ENCODE results near the gene IL27RA.

IL27RA gene

DNA sequence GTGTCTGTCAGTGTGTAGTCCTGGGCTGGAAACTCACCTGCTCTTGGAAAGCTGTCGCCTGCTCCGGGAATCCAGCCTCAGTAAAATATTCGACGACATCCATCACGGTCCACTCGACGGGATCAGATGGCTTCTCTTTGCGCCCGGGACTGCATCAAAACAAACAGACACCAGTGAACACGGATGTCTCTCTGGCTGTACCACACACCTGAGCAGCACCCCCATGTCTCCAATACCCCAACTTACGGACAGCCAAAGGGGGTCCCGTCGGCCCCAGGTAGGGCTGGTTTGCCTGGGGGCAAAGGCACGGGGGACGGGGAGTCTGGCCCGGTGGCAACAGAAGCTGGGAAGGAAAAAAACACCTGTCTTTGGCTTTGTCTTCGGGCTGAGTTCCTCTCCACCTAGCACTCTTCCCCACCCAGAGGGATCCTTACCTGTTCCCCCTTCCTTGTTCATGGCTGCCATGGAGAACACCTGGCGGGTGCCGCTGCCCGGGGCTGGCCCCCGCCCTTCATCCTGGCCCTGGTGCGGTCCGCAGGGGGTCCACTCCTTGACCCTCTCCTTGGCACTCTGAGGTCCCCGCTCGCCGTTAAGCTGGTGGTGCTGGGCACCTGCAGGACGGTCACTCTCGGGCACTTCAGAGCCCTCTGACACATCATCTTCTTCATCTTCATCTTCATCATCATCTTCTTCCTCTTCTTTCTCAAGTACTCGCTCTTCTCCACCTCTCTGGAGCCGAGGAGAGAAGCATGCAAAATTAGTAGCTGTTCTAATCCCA lies 57.3 kb downstream of the IL27RA start:
- FAIRE-seq = no peak
- no peak for DNase-seq (ENCODE audit: insufficient read length, low spot score)
- TF ChIP-seq POLR2A (IDR thresholded peaks at IDR 0.05; ENCODE audit: low read depth, low read length) = no peak

DNA sequence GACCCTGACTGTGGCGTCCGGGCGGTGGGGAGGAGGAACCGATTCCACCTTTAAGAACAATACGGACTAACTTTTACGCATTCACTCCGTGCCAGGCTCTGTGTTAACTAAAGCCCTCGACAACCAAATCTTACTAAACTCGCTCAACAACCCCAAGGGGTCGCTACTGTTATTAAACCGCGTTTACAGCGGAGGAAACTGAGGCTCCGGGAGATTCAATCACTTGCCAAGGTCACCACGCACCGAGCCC lies 57.8 kb downstream of the IL27RA start:
- no peak for FAIRE-seq
- DNase-seq (ENCODE audit: insufficient read length, low spot score) = no peak
- TF ChIP-seq POLR2A (IDR thresholded peaks at IDR 0.05; ENCODE audit: low read depth, low read length) = no peak

DNA sequence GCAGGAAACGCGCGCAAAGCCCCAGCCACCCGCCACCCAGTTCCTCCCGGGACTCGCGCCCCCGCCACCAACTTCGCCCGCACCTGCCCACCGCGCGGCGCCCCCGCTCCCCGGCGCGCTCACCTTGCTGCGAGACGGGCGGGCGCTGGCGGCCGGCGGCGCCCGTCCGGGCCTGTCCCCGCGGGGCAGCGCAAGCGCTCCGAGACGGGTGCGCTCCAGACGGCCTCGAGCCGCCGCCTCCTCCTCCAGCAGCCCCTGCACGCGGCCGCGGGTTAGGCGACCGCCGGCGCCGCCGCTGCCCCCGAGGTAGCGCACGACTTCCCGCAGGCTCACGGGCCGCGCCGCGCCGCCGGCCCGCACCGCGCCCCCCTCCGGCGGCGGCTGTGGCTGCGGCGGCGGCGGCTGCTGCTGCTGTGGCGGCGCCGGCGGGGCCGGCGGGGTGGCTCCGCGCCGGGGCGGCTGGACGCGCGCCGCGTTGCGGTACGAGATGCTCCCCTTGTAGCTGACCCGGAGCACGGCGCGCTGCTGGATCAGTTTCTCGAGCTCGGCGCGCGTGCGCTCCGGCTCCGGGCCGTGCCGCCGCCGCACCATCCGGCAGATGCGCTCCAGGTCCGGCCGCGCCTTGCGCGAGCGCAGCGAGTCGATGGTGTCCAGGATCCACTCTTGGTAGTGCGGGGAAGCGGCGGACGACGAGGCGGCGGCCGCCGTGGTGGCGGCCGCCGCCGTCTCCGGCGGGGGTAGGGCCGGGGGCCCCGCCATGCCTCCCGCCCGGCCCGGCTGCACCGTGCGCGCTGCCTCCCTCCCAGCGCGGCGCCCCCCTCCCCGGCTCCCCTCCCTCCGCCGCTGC lies 58.3 kb downstream of the IL27RA start:
- DNase-seq (ENCODE audit: insufficient read length, low spot score) (no peak), FAIRE-seq (no peak)
- peak; percentile 24; the same call in 1 of the 2 replicates for TF ChIP-seq POLR2A (IDR thresholded peaks at IDR 0.05; ENCODE audit: low read depth, low read length)

DNA sequence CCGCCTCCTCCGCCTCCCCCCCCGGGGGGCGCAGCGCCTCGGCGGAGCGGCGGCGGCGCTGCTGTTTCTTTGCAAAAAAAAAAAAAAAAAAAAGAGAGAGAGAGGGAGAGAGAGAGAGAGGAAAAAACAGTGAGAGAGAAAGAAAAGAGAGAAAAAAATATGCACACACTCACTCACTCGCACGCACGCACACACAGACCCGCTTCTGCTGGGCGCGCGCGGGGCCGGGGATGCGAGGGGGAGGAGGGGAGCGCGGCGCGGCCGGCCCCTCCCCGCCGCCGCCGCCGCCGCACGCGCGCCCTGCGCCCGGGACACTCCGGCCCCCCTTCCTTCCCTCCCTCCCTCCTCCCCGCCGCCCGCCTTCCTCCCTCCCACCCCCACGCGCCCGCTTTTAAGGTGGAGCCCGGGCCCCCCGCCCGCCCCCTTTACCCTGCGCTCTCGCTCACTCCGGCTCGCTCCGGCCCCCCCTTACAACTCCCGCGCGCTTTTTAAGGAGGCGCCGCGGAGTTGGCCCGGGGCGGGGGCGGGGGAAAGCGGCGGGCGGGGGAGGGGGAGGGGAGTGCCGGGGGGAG lies 59.0 kb downstream of the IL27RA start, which contains the start of gene SAMD1:
TSS of gene SAMD1 (minus strand) at position 243 of the 572 bp plus-strand sequence.
- FAIRE-seq (no peak), DNase-seq (ENCODE audit: insufficient read length, low spot score) (peak; percentile 76)
- TF ChIP-seq POLR2A (IDR thresholded peaks at IDR 0.05; ENCODE audit: low read depth, low read length) = no peak

DNA sequence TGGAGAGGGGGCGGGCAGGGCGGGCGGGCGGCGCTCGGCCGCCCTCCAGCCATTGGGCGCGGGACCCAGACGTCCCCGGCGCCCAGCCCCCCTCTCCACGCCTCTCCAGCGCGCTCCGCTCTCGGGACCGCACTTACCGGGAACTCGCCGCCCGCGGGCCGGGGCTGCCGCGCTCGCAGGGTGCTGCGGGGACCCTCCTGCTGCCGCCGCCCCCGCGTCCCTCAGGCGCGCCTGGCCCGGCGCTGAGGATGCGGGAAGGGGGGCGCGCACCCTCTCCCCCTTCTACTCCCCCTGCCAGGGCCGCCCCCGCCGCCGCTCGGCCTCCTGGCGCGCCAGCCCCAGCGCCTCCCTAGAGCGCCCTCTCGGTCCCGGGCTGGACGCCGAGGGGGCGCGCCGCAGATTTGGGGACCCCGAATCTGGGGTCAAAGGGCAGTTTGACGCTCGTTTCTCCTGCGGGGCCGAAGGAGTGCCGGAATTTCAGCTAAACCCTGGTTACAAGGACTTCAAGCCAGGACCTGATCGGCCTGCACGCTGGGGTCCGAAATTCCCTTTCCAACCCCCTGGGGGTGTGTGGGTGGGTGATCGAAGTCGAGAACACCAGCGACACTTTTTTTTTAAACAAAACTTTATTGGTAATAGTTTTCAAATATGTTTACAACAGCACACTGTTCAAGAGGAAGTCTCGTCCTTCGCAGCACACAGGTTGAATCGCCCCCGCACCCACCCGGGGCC lies 59.7 kb downstream of the IL27RA start:
- FAIRE-seq (no peak), DNase-seq (ENCODE audit: insufficient read length, low spot score) (peak; percentile 71)
- TF ChIP-seq POLR2A (IDR thresholded peaks at IDR 0.05; ENCODE audit: low read depth, low read length) = peak; percentile 77

DNA sequence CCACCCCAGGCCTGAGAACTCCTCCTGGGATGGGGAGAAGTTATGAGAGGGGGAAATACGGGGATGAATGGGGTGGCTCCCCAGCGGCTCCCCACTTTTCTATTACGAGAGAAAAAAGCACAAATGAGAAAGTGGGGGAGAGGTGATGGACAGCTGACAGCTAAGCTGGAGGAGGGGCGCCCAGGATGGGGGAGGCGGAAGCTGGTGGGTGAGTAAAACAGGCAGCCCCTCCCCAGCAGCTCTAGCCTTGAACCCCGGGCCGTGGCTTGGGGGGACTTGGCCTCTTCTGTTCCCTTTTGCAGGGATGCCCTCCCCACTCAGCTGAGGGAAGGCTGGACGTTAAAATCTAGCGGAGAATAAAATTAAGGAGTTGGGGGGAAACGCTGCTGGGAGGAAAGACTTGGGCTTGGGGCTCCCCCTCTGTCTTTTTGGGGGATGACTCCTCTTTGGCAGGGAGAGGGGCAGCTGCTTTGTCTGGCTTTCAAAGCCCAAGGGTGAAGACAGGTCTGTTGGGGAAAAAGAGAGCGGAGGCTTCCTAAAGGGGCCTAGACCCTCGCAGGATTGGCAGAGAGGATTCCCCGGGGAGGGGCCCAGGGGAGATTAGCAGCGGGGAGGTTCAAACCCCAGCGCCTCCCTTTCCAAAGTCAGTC lies 60.4 kb downstream of the IL27RA start:
- FAIRE-seq (no peak), DNase-seq (ENCODE audit: insufficient read length, low spot score) (no peak)
- no peak for TF ChIP-seq POLR2A (IDR thresholded peaks at IDR 0.05; ENCODE audit: low read depth, low read length)

DNA sequence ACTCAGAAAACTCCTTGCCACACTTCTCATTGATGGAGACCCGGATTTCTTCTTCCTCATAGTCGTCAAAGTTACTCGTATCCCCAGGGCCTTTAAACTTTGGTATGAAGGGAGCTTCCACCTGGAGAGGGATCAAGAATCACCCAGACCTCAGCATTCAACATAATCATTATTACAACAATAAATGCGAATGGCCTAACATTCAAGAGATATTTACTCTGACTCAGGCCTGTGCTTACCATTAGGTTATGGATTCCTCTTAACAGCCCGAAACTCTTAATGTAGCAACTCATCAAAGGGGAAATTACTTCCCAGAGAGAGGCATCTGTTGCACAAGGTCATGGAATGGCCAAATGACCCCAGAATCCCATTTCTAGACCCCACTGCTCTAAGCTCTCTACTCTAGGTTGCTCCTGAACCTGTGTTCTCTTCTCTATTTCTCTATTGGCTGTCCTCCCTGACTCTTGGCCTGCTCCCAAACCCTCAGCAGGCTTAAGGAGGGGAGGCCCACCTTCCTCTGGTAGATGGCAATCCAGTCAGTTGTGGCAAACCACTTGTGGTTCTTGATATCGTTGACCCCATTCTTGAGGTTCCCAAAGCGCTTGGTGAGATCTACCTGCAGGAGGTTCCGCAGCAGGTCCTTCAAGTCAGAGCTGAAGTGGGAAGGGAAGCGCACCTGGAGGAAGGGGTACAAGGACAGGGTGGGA lies 61.7 kb downstream of the IL27RA start:
- TF ChIP-seq POLR2A (IDR thresholded peaks at IDR 0.05; ENCODE audit: low read depth, low read length) = no peak
- DNase-seq (ENCODE audit: insufficient read length, low spot score) (no peak), FAIRE-seq (no peak)

DNA sequence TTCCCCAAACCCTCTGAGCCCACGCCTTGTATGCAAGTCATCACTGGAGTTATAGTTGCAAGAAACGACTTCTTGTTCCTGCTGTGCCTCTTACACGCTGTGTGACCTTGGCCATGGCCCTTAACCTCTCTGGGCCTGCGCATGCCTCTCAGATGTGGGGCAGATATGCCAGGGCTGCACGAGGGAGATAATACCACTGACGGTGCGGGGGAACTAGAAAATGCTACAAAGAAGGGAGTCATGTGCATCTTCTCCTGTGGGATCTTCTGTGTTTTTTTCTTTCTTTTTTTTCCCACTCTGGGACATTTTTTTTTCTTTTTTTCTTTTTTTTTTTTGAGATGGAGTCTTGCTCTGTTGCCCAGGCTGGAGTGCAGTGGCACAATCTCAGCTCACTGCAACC lies 63.3 kb downstream of the IL27RA start:
- no peak for TF ChIP-seq POLR2A (IDR thresholded peaks at IDR 0.05; ENCODE audit: low read depth, low read length)
- FAIRE-seq (no peak), DNase-seq (ENCODE audit: insufficient read length, low spot score) (no peak)

DNA sequence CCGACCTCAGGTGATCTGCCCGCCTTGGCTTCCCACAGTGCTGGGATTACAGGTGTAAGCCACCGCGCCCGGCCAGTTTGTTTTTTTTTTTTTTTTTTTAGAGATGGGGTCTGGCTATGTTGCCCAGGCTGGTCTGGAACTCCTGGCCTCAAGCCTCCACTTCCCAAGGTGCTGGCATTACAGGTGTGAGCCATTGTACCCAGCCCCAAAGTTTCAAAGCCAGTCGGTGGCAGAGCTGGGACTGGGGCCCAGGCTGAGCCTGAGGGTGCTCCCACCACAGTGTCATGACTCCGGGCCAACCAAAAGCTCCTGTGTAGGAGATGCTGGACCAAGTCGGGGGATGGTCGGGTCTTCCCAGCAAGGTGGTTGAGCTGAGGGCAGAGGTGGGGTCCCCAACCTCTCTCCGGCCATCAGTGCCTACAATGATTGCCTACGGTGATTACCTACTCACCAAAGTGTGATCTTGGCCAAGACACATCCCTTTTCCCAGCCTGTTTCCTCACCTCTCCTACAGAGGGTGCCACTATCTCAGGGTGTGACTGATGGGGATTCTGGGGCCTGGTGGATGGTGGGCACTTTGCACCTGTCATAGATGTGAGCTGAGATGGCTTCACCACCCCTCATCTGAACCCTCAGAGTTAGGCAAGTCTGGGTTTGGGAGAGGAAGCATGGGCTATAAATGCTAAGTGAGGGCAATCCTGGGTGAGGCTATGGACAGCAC lies 64.9 kb downstream of the IL27RA start:
- DNase-seq (ENCODE audit: insufficient read length, low spot score) = no peak
- no peak for FAIRE-seq
- no peak for TF ChIP-seq POLR2A (IDR thresholded peaks at IDR 0.05; ENCODE audit: low read depth, low read length)

DNA sequence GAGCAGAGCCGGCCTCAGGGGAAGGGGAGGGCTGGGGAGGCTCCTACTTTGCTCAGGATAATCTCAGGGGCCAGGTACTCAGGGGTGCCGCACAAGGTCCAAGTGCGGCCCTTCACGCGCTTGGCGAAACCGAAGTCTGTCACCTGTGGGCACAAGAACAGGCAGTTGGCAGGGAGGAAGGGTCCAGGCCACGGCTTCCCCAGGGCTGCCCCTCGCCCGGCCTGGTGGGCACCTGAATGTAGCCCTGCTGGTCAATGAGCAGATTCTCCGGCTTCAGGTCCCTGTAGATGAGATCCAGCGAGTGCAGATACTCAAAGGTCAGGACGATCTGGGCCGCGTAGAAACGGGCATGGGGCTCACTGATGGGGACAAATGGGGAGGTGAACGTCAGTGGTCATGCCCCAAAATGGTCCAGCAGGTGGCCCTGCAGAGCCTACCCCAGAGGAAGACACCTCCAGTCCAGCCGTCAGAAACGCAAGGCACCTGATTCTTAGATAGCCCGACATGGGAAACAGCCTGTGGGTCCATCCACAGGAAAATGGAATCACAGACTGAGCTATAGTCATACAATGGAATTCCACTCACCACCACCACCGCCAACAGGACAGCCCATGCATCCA lies 66.1 kb downstream of the IL27RA start:
- no peak for FAIRE-seq

DNA sequence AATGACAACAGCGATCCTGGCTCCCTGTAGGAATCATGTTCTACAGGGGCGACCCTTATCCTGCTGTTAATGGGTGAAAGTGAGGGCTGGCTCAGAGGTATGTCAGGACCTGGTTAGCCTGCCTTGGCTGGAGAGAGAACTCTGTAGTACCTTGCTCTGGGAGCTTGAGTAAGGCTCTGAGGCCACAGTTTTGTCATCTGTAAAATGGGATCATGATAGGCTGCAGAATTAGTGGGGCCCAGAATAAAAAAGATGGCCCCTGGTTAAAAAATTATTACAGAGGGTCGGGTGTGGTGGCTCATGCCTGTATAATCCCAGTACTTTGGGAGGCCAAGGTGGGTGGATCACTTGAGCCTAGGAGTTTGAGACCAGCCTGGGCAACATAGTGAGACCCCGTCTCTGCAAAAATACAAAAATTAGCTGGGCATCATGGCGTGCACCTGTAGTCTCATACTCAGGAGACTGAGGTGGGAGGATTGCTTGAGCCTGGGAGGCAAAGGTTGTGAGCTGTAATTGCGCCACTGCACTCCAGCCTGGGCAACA lies 69.5 kb downstream of the IL27RA start:
- no peak for TF ChIP-seq POLR2A (IDR thresholded peaks at IDR 0.05; ENCODE audit: low read depth, low read length)
- no peak for FAIRE-seq
- no peak for DNase-seq (ENCODE audit: insufficient read length, low spot score)

More for the DNA sequence above, 66.1 kb downstream of the IL27RA start:
- TF ChIP-seq POLR2A (IDR thresholded peaks at IDR 0.05; ENCODE audit: low read depth, low read length) = no peak
- no peak for DNase-seq (ENCODE audit: insufficient read length, low spot score)
